ENCODE measurements around the gene NRTN.
"Not testable (repeated sequence)": the region's sequence is repeated elsewhere in the genome, so short reads cannot be mapped to it uniquely, and the experiment has no call there.

NRTN gene

GRCh38 chr19:5839065-5840017 lies 34.5 kb downstream of the NRTN start, which contains the start of gene FUT6:
Gene FUT6 (minus strand): TSS chr19:5839702. CDS start chr19:5832567, 7,135 bp downstream.
- DNase-seq, result no peak

DNA sequence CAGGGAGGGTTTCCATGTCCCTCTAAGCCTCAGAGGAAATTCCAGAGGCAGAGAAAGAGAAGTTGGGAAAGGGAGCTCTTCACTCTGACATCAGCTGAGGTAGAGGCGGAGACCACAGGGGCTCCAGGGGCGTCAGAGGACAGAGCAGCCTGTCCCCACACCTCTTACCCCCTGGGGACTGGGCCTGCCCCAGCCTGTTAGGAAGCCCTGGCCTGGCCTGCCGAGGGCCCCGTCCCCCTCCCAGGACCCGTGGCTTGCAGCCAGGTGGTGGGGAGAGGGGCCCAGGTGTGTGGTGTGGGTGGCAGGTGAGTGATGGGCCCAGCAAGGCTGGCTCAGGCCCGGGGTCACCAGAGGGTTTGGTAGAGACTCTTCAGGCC lies 36.9 kb downstream of the NRTN start:
- not testable (repeated sequence) for DNase-seq

- DNase-seq, result no peak
These were observed 38.5 kb downstream of the NRTN start for GRCh38 chr19:5843295-5843927.

- DNase-seq, result no peak
These were observed 39.9 kb downstream of the NRTN start for GRCh38 chr19:5844456-5845433.

- not testable (repeated sequence) for DNase-seq
These were observed 43.0 kb downstream of the NRTN start for GRCh38 chr19:5847846-5848245.

DNA sequence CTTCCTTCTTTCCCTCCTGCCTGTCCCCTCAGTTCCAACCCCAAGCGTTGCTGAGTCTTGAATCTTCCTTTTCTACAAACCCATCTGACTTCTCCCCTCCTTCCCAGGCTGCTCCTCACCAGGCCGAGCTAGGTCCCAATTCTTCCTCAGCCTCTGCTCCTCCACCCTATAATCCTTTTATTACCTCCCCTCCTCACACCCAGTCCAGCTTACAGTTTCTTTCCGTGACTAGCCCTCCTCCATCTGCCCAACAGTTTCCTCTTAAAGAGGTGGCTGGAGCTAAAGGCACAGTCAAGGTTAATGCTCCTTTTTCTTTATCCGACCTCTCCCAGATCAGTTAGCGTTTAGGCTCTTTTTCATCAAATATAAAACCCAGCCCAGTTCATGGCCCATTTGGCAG lies 43.8 kb downstream of the NRTN start:
- DNase-seq, result not testable (repeated sequence)

- no peak for DNase-seq
These were observed 45.3 kb downstream of the NRTN start for GRCh38 chr19:5850189-5850588.

DNA sequence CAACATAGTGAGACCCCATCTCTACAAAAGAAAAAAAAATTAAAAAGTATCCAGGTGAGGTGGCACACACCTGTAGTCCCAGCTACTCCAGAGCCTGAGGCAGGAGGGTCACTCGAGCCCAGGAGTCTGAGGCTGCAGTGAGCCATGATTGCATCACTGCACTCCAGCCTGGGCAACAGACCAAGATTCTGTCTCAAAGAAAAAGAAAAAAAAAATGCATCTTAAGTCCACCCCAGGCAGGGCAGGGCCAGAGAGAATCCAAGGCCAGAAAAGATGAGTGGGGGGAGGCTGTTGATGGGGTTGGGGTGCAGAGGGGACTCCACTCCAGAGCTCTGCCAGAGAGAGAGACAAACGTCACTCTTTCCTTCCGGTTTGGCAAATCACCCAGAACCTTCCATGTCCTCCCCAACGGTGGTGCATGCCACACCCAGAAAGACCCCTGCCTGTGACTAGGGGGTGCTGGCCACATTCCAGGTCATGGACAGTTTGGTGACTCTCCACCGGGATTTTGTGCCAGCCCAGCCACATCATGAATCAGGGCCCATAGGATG lies 46.0 kb downstream of the NRTN start:
- DNase-seq, result peak; percentile 28

DNA sequence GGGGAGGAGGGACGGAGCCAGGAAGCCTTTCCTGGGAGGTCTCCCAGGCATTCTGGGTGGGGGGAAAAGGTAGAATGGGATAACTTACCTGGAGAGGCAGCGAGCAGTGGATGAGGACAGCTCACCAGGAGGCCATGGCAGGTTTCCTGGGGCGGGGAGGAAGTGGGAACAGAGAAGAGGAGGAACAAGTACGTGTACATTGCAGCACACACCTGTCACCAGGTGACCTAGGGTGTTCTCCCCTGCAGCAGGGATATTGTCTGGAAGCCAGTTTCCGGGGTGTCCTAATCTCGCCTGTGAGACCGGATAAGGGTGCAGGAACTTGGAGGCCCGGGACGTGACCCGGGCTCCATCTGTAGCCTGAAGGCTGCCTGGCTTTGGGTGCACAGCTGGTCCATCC lies 46.4 kb downstream of the NRTN start, which contains the start of gene FUT3:
Gene FUT3, minus strand, starts transcription at position 148 of the 400 bp plus-strand sequence.
- peak; percentile 45 for DNase-seq

DNA sequence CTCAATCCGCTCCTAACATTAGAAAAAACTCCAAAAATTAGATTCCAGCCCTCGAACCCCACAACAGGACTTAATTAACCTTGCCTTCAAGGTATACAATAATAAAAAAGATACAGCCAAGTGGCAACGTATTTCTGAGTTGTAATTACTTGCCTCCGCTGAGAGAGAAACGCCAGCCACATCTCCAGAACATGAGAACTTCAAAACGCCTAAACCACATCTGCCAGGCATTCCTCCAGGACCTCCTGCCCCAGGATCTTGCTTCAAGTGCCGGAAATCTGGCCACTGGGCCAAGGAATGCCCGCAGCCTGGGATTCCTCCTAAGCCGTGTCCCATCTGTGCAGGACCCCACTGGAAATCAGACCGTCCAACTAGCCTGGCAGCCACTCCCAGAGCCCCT lies 49.3 kb downstream of the NRTN start:
- not testable (repeated sequence) for DNase-seq

DNA sequence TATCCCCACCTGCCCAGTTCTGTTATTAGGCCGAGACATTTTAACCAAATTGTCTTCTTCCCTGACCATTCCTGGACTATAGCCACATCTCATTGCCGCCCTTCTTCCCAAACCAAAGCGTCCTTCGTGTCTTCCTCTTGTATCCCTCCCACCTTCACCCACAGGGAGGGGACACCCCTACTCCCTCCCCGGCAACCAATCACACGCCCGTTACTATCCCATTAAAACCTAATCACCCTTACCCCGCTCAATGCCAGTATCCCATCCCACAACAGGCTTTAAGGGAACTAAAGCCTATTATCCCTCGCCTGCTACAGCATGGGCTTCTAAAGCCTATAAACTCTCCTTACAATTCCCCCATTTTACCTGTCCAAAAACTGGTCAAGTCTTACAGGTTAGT lies 50.3 kb downstream of the NRTN start:
- not testable (repeated sequence) for DNase-seq

- no peak for DNase-seq
These were observed 52.6 kb downstream of the NRTN start for GRCh38 chr19:5857203-5858081.

DNA sequence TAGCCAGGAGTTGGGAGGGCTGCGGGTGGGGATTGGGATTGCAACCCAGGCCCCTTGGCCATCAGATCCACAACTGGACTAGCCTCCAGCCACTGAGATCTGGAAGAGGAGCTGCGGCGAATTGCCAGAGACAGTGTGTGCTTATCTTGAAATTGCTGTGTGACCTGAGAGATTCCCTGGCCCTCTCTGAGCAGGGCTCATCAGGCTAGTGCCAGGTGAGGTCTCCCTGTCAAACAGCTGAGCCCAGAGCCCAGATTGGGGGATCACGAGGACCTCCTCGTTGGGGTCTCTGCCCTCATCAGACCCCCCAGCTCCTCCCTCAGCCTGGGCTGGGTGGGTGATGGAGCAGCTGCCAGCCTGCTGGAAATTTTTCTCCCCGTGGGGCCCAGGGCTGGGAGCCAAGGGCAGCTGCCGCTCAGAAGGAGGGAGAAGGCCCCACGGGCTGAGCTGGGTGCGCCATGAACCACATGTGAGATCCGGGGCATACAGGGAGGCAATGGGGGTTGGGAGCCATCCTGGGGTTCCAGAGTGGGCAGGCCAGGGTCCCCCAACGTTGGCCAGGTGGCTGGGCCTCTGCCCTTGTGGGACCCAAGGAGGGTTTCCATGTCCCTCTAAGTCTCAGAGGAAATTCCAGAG lies 58.3 kb downstream of the NRTN start:
- DNase-seq, result no peak

- no peak for DNase-seq
These were observed 59.3 kb downstream of the NRTN start for GRCh38 chr19:5864013-5864720.

GRCh38 chr19:5864725-5865486 lies 60.0 kb downstream of the NRTN start:
- no peak for DNase-seq

DNA sequence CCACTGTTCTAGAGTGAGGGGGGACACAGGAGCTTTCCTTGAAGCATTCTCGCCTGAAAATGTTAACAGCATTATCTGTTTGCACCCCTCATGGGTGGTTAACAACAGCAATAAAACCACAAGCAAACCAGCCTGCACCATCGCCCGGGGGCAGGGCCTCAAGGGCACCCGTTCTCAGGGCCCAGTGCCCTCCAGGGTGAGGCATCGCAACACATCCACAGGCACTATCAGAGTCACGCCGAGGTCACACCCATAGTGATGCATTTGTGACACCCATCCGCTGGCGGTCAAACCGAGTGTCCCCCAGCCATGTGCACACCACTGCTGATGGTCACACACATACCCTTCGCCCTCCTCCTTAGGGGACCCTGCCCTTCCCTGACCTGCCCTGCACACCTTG lies 60.9 kb downstream of the NRTN start:
- no peak for DNase-seq

- DNase-seq, result no peak
These were observed 62.6 kb downstream of the NRTN start for GRCh38 chr19:5867201-5868136.

DNA sequence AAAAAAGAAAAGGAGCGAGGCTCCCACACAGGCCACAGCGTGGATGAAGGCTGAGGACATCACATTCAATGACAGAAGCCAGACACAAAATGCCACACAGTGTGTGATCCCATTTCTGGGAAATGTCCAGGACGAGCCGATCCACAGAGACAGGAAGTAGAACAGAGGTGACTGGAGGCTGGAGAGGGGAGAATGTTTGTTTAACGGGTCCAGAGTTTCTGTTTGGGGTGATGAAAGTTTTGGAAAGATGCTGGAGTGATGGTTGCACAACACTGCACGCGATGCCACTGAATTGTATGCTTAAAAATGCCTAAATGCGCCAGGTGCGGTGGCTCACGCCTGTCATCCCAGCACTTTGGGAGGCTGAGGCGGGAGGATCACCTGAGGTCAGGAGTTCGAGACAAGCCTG lies 66.1 kb downstream of the NRTN start:
- no peak for DNase-seq
